ENCODE data around the gene ADAM11.

- TF ChIP-seq EZH2 (IDR thresholded peaks at IDR 0.05; ENCODE audit: insufficient read depth, poor library complexity, severe bottlenecking), result no peak
- TF ChIP-seq EZH2phosphoT487 (IDR thresholded peaks at IDR 0.05; ENCODE audit: insufficient read depth, low read depth), result no peak
These were observed 37.9 kb downstream of the ADAM11 start for GRCh38 chr17:44796731-44797130.

Measured in GM23248 (cell line).